GM12878 (cell line): ENCODE data around the gene LEFTY1. TPM values are rescaled to one million over a fixed set of nuclear protein-coding genes. Genes with fewer than 3 reads are reported as not detected.

Experiments
- ATAC-seq: fragments of 200-7000 bp; cut with Tn5 transposase; 3 replicates; pipeline ENCODE4 v1.9.1; 2020; ENCODE audit warnings: mild to moderate bottlenecking, moderate library complexity
- BruUV-seq: library from RNA; stranded (reverse); fragments of 400-500 nt; replicated peaks from 2 replicates; lab custom pipeline; 2021; lab: Mats Ljungman, UMichigan
- CTCF ChIA-PET: fragments of 300-600 bp; sonication (Branson Sonifier 250); formaldehyde crosslinking; extraction: SDS; loops from one replicate; lab custom pipeline; 2021; ENCODE audit warnings: inconsistent platforms; lab: Yijun Ruan, JAX
- POLR2A ChIA-PET: fragments of 350-600 bp; formaldehyde crosslinking; extraction: SDS; loops from one replicate; lab custom pipeline; 2021; ENCODE audit warnings: inconsistent platforms; lab: Charles Lee
- RAD21 ChIA-PET: fragments of 300-600 bp; sonication (Branson Sonifier 250); formaldehyde crosslinking; loops from one replicate; lab custom pipeline; 2023; ENCODE audit warnings: antibody characterized with exemption; ENCODE audit not compliant: unreplicated experiment; lab: Charles Lee
- SMC1A ChIA-PET: fragments of 300-600 bp; sonication (Branson Sonifier 250); formaldehyde crosslinking; loops from one replicate; lab custom pipeline; 2023; ENCODE audit not compliant: unreplicated experiment, uncharacterized antibody; lab: Charles Lee
- DNase-seq: peaks from one replicate; pipeline ENCODE4 v3.0.0-alpha.2; 2011; ENCODE audit warnings: low read depth, low spot score
- FAIRE-seq: peaks from 3 replicates; lab custom pipeline; 2011; peaks lifted over from hg19 to GRCh38; lab: Jason Lieb, UNC
- H2AFZ ChIP-seq: 2 replicates; pipeline ENCODE4 v1.6.0; 2011; ENCODE audit warnings: low read depth, low read length, control low read depth; ENCODE audit not compliant: control insufficient read depth
- H3K27ac ChIP-seq: 2 replicates; pipeline ENCODE4 v1.5.1; 2011; ENCODE audit warnings: control low read depth; ENCODE audit not compliant: control insufficient read depth, insufficient read depth
- H3K27me3 ChIP-seq, 2 experiments: replicated peaks in 1 of 2; 2 replicates each; pipeline versions ENCODE4 v1.6.0 to v1.6.1; 2011; ENCODE audit warnings: low read length in 1 of 2; ENCODE audit not compliant: control insufficient read depth in 2 of 2, insufficient read depth in 2 of 2
- H3K36me3 ChIP-seq, 2 experiments: 2 replicates each; pipeline ENCODE4 v1.5.1; 2011; ENCODE audit warnings: low read length in 1 of 2; ENCODE audit not compliant: control insufficient read depth in 2 of 2, insufficient read depth in 2 of 2
- H3K4me1 ChIP-seq: 2 replicates; pipeline ENCODE4 v1.6.1; 2011; ENCODE audit warnings: mild to moderate bottlenecking, low read length, moderate library complexity, mixed read lengths; ENCODE audit not compliant: control insufficient read depth, insufficient read depth
- H3K4me2 ChIP-seq: 2 replicates; pipeline ENCODE4 v1.6.0; 2011; ENCODE audit warnings: control low read depth; ENCODE audit not compliant: control insufficient read depth, insufficient read depth
- H3K4me3 ChIP-seq: fragments of 200-600 bp; sonication (generic); 2 replicates; pipeline ENCODE4 v1.5.1; 2016
- H3K79me2 ChIP-seq: 2 replicates; pipeline ENCODE4 v1.6.0; 2011; ENCODE audit warnings: low read length; ENCODE audit not compliant: control insufficient read depth, insufficient read depth
- H3K9ac ChIP-seq: 2 replicates; pipeline ENCODE4 v1.8.0; 2011; ENCODE audit warnings: low read length, control low read depth, mixed read lengths; ENCODE audit not compliant: control insufficient read depth, insufficient read depth
- H3K9me3 ChIP-seq: replicated peaks from 3 replicates; pipeline ENCODE4 v1.5.1; 2011; ENCODE audit warnings: mild to moderate bottlenecking, low read length; ENCODE audit not compliant: control insufficient read depth, insufficient read depth
- H4K20me1 ChIP-seq: 2 replicates; pipeline ENCODE4 v1.6.0; 2011; ENCODE audit not compliant: control insufficient read depth, insufficient read depth
- CBFB ChIP-seq: IDR thresholded peaks from 2 replicates; pipeline ENCODE4 v1.6.1; 2016; ENCODE audit warnings: antibody characterized with exemption, low read depth
- CREB1 ChIP-seq: IDR thresholded peaks from 2 replicates; pipeline ENCODE4 v1.6.1; 2012; ENCODE audit warnings: low read depth, mild to moderate bottlenecking, inconsistent platforms
- GATAD2B ChIP-seq: fragments of 450-650 bp; conservative IDR thresholded peaks from 2 replicates; pipeline ENCODE4 v1.6.1; 2017; ENCODE audit warnings: low read depth, mild to moderate bottlenecking, moderate library complexity
- MTA2 ChIP-seq: fragments of 450-650 bp; IDR thresholded peaks from 2 replicates; pipeline ENCODE4 v1.6.1; 2016; ENCODE audit warnings: low read depth, mild to moderate bottlenecking, moderate library complexity
- RFX5 ChIP-seq: IDR thresholded peaks from 2 replicates; pipeline ENCODE4 v1.6.1; 2011; ENCODE audit warnings: low read depth, low read length, improper control_type of control experiment
- SMAD5 ChIP-seq: IDR thresholded peaks from 2 replicates; pipeline ENCODE4 v1.6.1; 2016; ENCODE audit warnings: antibody characterized with exemption, low read depth
- TARDBP ChIP-seq: IDR thresholded peaks from 2 replicates; pipeline ENCODE4 v1.6.1; 2016; ENCODE audit warnings: borderline replicate concordance
- WGBS: methylation state at CpG from one replicate; pipeline ENCODE4 v1.1.6; 2016; ENCODE audit warnings: low lambda C conversion rate; ENCODE audit not compliant: insufficient replicate concordance, insufficient coverage; ENCODE audit errors: missing lambda C conversion rate; 5-methylcytosine and 5-hydroxymethylcytosine counted together
- in situ Hi-C: fragments of 300-500 bp; cut with MboI; formaldehyde crosslinking; loops from 9 replicates; pipeline ENCODE4 v1.14.3; 2018; ENCODE audit warnings: mixed read lengths
- intact Hi-C: fragments of 100-400 bp; cut with micrococcal nuclease; formaldehyde crosslinking; loops from one replicate; pipeline ENCODE4 v1.14.2; 2022; ENCODE audit not compliant: unreplicated experiment
- polyA plus RNA-seq, 11 experiments: library from polyadenylated mRNA; depleted of rRNA in 4 of 11; unstranded in 6 of 11; stranded (reverse) in 5 of 11; fragments of >200 nt; fragmentation: Nextera tagmentation in 4 of 11; fragmentation: Illumina TruSeq in 1 of 11; extraction: Ambion mirVana in 4 of 11; extraction: Trizol in 1 of 11; gene quantifications; 1 replicate in 1 of 11; 2 replicates in 10 of 11; pipeline versions ENCODE4 v1.2.1 to v1.2.3, GENCODE V29; 2011 to 2016; ENCODE audit warnings: inconsistent platforms in 2 of 11, missing spikeins in 2 of 11, low read depth in 1 of 11
- total RNA-seq, 4 experiments: library from RNA; depleted of rRNA in 3 of 4; stranded (reverse); fragments of >200 nt in 3 of 4; fragmentation: Illumina TruSeq in 1 of 4; extraction: Trizol in 1 of 4; gene quantifications; 2 replicates each; pipeline versions ENCODE4 v1.2.1 to v1.2.3, GENCODE V29; 2013 to 2021
- TF ChIP-seq, protein P1 (sequence below): IDR thresholded peaks from 2 replicates; pipeline ENCODE4 v1.6.1; 2012; ENCODE audit warnings: low read depth, low read length, improper control_type of control experiment
- TF ChIP-seq, protein P2 (sequence below): fragments of 450-650 bp; formaldehyde crosslinking; IDR thresholded peaks from 2 replicates; pipeline ENCODE4 v1.4.0; 2020; ENCODE audit warnings: mild to moderate bottlenecking, moderate library complexity

The LEFTY1 gene
- total and polyA plus RNA-seq, 10 of the 15 experiments (the other 5 are each of a cell fraction or from before 2014, with no cell fraction given) = 0.06 TPM; not detected in 8

- no peak overlapping the region for H3K27ac ChIP-seq
- H3K4me1 ChIP-seq = peaks cover 29% of the 10 kb centered on the region
- in situ Hi-C loops (no loop called here), intact Hi-C loops (loop anchor here (10.0 kb wide), 2 partner anchors 290 to 370 kb away; no protein-coding TSS in a partner anchor)
- ATAC-seq = no peak
- H3K27me3 ChIP-seq = no peaks in the 10 kb centered on the region
- H3K9me3 ChIP-seq = no peaks in the 10 kb centered on the region
- WGBS = 91% methylated on average over 13 of the region's 14 CpGs
- H2AFZ ChIP-seq = no peak overlapping the region
- ChIA-PET RAD21 (interaction anchor here (0.6 kb wide), 1 partner anchor 158 kb away, joined by 3 read pairs; no protein-coding TSS in a partner anchor), POLR2A (no interaction called here), SMC1A (no interaction called here), CTCF (interaction anchor here (0.8 to 1.3 kb wide), 2 partner anchors 35 to 370 kb away, joined by 3 read pairs; partner anchors contain the start of gene EPHX1)
- H3K36me3 ChIP-seq = peaks cover 0 to 2% of the 10 kb centered on the region in 2 experiments; a peak in 2 of 4 replicates
- no peak overlapping the region for H3K4me2 ChIP-seq
- TF ChIP-seq, protein P1, sequence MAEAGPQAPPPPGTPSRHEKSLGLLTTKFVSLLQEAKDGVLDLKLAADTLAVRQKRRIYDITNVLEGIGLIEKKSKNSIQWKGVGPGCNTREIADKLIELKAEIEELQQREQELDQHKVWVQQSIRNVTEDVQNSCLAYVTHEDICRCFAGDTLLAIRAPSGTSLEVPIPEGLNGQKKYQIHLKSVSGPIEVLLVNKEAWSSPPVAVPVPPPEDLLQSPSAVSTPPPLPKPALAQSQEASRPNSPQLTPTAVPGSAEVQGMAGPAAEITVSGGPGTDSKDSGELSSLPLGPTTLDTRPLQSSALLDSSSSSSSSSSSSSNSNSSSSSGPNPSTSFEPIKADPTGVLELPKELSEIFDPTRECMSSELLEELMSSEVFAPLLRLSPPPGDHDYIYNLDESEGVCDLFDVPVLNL = no peak
- TF ChIP-seq, protein P2, sequence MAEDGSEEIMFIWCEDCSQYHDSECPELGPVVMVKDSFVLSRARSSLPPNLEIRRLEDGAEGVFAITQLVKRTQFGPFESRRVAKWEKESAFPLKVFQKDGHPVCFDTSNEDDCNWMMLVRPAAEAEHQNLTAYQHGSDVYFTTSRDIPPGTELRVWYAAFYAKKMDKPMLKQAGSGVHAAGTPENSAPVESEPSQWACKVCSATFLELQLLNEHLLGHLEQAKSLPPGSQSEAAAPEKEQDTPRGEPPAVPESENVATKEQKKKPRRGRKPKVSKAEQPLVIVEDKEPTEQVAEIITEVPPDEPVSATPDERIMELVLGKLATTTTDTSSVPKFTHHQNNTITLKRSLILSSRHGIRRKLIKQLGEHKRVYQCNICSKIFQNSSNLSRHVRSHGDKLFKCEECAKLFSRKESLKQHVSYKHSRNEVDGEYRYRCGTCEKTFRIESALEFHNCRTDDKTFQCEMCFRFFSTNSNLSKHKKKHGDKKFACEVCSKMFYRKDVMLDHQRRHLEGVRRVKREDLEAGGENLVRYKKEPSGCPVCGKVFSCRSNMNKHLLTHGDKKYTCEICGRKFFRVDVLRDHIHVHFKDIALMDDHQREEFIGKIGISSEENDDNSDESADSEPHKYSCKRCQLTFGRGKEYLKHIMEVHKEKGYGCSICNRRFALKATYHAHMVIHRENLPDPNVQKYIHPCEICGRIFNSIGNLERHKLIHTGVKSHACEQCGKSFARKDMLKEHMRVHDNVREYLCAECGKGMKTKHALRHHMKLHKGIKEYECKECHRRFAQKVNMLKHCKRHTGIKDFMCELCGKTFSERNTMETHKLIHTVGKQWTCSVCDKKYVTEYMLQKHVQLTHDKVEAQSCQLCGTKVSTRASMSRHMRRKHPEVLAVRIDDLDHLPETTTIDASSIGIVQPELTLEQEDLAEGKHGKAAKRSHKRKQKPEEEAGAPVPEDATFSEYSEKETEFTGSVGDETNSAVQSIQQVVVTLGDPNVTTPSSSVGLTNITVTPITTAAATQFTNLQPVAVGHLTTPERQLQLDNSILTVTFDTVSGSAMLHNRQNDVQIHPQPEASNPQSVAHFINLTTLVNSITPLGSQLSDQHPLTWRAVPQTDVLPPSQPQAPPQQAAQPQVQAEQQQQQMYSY (CRISPR knock-in tag) = no peak
- TF ChIP-seq SMAD5 (no peak), RFX5 (no peak), CREB1 (no peak), MTA2 (no peak), TARDBP (no peak), GATAD2B (no peak), CBFB (no peak)
- H3K79me2 ChIP-seq = no peaks in the 10 kb centered on the region
- BruUV-seq = no TSS peak
- DNase-seq = no peak
- no peak overlapping the region for H3K4me3 ChIP-seq
- FAIRE-seq = no peak
- H4K20me1 ChIP-seq = no peaks in the 10 kb centered on the region
- no peak overlapping the region for H3K9ac ChIP-seq
Observed at GRCh38 chr1:225845097-225845496, 43.8 kb downstream of the LEFTY1 start.
